SK-N-MC (cell line): ENCODE results near the gene PTPRA.

ENCODE experiments used
- DNase-seq: peaks from one replicate; pipeline ENCODE4 v3.0.0-alpha.2; 2011; ENCODE audit warnings: low read depth, low spot score
- H3K27ac ChIP-seq: fragments of 200-600 bp; sonication (generic); 2 replicates; pipeline ENCODE4 v1.5.1; 2016; ENCODE audit warnings: mixed run types
- H3K36me3 ChIP-seq: fragments of 200-600 bp; sonication (generic); 2 replicates; pipeline ENCODE4 v1.6.1; 2017; ENCODE audit warnings: antibody characterized with exemption, low read length, mixed read lengths; ENCODE audit not compliant: insufficient read depth
- H3K4me3 ChIP-seq: fragments of 200-600 bp; sonication (generic); 2 replicates; pipeline ENCODE4 v1.5.1; 2016
- H3K9ac ChIP-seq: fragments of 200-600 bp; sonication (generic); 2 replicates; pipeline ENCODE4 v1.8.0; 2017; ENCODE audit warnings: mixed run types, mixed read lengths; ENCODE audit not compliant: insufficient read length
- H3K9me3 ChIP-seq: fragments of 200-600 bp; sonication (generic); 2 replicates; pipeline ENCODE4 v1.6.1; 2017; ENCODE audit warnings: low read depth, mild to moderate bottlenecking, antibody characterized with exemption, low read length, moderate library complexity, mixed read lengths
- EZH2 ChIP-seq: fragments of 200-600 bp; sonication (generic); IDR thresholded peaks from one replicate; pipeline ENCODE4 v1.6.1; 2017; ENCODE audit warnings: antibody characterized with exemption
- FOXP2 ChIP-seq: optimal IDR thresholded peaks from 2 replicates; pipeline ENCODE3; 2011; ENCODE audit warnings: mild to moderate bottlenecking, moderate library complexity; ENCODE audit not compliant: insufficient read depth; ENCODE audit errors: extremely low read length, control extremely low read depth
- POLR2AphosphoS5 ChIP-seq: IDR thresholded peaks from 2 replicates; pipeline ENCODE4 v1.6.1; 2012; ENCODE audit warnings: mild to moderate bottlenecking, low read depth, low read length, borderline replicate concordance

PTPRA gene

GRCh38 chr20:2845607-2846006, 27.7 kb upstream of the PTPRA start:
- DNase-seq: no peak
- Histone ChIP-seq H3K9ac (no peak overlapping the region), H3K36me3 (no peaks in the 10 kb centered on the region), H3K27ac (no peak overlapping the region), H3K4me3 (no peak overlapping the region), H3K9me3 (no peaks in the 10 kb centered on the region)
- TF ChIP-seq POLR2AphosphoS5 (no peak), EZH2 (no peak), FOXP2 (no peak)

- Histone ChIP-seq H3K36me3 (no peaks in the 10 kb centered on the region), H3K9ac (no peak overlapping the region), H3K4me3 (no peak overlapping the region), H3K27ac (no peak overlapping the region), H3K9me3 (no peaks in the 10 kb centered on the region)
- no peak for TF ChIP-seq EZH2
- TF ChIP-seq POLR2AphosphoS5: no peak
- no peak for TF ChIP-seq FOXP2
- no peak for DNase-seq
These were observed 26.6 kb upstream of the PTPRA start for GRCh38 chr20:2846698-2847097.

DNA sequence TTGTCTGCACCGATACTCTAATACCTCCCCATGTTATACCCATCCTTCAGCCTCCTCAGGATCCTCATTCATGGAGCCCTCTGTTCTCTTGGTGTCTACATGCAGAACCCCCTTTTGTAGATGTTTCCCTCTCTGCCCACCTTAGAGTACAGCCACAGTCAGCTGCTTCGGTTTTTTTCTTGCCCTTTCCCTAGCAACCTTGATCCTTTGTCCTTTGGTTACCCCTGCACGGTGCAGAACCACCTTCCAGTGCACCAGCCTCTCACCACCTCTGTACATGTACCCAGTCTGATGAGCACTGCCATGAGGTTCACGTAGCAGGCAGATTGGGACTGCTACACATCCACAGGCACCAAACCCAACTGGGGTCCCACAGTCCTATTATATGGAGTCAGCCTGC, 25.5 kb upstream of the PTPRA start:
- H3K9me3 ChIP-seq: no peaks in the 10 kb centered on the region
- no peak overlapping the region for H3K27ac ChIP-seq
- H3K4me3 ChIP-seq: no peak overlapping the region
- TF ChIP-seq EZH2: no peak
- no peak for TF ChIP-seq FOXP2
- TF ChIP-seq POLR2AphosphoS5: no peak
- no peak overlapping the region for H3K9ac ChIP-seq
- H3K36me3 ChIP-seq: no peaks in the 10 kb centered on the region
- DNase-seq: no peak

- no peak overlapping the region for H3K9ac ChIP-seq
- no peak for TF ChIP-seq POLR2AphosphoS5
- no peak for TF ChIP-seq EZH2
- TF ChIP-seq FOXP2: no peak
- no peaks in the 10 kb centered on the region for H3K36me3 ChIP-seq
- H3K4me3 ChIP-seq: no peak overlapping the region
- no peak overlapping the region for H3K27ac ChIP-seq
- H3K9me3 ChIP-seq: no peaks in the 10 kb centered on the region
- no peak for DNase-seq
These were observed 23.8 kb upstream of the PTPRA start for GRCh38 chr20:2849529-2849928.

DNA sequence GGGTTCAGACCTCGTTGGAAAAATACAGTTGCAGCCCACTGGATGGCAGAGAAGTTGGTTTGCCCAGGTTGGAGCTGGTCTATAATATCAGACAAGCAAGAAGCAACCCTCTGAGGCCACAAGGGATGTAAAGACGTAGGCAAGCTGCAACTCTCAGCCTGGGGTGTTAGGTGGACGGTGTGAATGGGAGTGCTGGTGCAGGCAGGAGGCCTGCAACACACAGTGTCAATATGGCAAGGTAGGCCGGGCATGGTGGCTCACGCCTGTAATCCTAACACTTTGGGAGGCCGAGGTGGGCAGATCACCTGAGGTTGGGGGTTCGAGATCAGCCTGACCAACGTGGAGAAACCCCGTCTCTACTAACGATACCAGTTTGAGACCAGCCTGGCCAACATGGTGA, 22.2 kb upstream of the PTPRA start:
- TF ChIP-seq EZH2 (no peak), POLR2AphosphoS5 (no peak), FOXP2 (no peak)
- Histone ChIP-seq H3K9ac (no peak overlapping the region), H3K9me3 (no peaks in the 10 kb centered on the region)

GRCh38 chr20:2858591-2858990, 14.7 kb upstream of the PTPRA start:
- H3K27ac ChIP-seq: no peak overlapping the region
- H3K4me3 ChIP-seq: no peak overlapping the region
- no peaks in the 10 kb centered on the region for H3K9me3 ChIP-seq
- no peak for DNase-seq
- H3K36me3 ChIP-seq: no peaks in the 10 kb centered on the region
- no peak overlapping the region for H3K9ac ChIP-seq
- TF ChIP-seq EZH2 (no peak), POLR2AphosphoS5 (no peak), FOXP2 (no peak)

More for the DNA sequence above, 22.2 kb upstream of the PTPRA start:
- Histone ChIP-seq H3K27ac (no peak overlapping the region), H3K36me3 (no peaks in the 10 kb centered on the region), H3K4me3 (no peak overlapping the region)
- DNase-seq: no peak

DNA sequence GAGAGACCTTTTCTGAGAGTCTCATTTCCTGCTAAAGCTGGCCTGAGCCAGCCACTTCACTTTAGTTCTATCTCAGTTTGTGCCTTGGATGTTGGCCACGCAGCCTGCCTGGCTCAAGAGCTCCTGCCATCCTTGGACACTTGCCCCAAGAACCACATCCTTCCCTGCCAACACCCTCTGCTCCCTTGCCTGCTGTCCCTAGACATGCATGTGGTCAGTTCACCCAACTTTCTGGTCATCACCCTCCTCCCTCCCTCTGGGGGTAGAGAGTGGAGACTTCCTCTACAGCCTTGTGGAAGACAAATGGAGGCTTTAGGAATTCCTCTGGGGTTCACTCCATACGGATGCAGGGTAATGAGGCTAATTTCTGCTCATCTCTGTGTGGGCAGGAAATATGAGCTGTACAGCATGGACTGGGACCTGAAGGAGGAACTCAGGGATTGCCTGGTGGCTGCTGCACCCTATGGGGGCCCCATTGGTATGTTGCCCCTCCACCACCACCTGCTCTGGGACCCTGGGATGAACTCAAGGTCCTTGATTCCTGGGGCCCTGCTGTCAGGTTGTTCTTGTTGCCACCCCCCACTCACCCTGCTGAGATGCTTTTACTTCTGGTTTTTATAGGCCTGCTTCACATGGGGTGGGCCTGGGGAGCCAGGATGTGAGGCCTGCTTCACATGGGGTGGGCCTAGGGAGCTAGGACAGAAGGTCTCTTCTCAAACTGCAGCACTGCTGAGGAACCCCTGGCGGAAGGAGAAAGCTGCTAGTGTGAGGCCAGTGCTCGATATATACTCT, 13.8 kb upstream of the PTPRA start:
- no peak overlapping the region for H3K9ac ChIP-seq
- H3K4me3 ChIP-seq: no peak overlapping the region
- no peak overlapping the region for H3K27ac ChIP-seq
- no peaks in the 10 kb centered on the region for H3K9me3 ChIP-seq
- no peak for DNase-seq
- TF ChIP-seq POLR2AphosphoS5 (no peak), FOXP2 (no peak), EZH2 (no peak)
- no peaks in the 10 kb centered on the region; the same call in 1 of the 2 replicates for H3K36me3 ChIP-seq

DNA sequence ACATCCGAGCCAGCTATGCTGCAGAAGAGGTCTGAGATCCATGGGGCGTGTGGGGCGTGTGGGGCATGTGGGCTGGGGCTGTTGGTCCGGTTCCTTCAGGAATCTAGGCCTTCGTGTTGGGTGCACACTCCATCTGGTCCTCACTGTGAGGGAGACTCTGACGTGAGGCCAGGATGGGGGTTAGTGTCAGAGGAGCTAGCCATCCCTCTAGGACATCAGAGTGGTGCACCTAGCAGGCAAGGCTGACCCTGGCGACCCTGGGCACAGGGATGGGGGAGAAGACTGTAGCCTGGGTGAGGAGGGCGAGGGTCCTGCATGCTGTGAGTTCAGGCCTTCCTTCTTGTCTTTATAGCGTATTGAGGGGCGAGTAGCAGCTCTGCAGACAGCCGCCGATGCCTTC, 8.7 kb upstream of the PTPRA start:
- Histone ChIP-seq H3K9ac (no peak overlapping the region), H3K4me3 (no peak overlapping the region), H3K36me3 (peaks cover 2% of the 10 kb centered on the region; the same call in 1 of the 2 replicates), H3K27ac (no peak overlapping the region), H3K9me3 (no peaks in the 10 kb centered on the region)
- DNase-seq: no peak
- TF ChIP-seq EZH2 (no peak), FOXP2 (no peak), POLR2AphosphoS5 (no peak)

- no peaks in the 10 kb centered on the region for H3K9me3 ChIP-seq
- H3K9ac ChIP-seq: no peak overlapping the region
- no peak for TF ChIP-seq FOXP2
- no peak for TF ChIP-seq EZH2
- no peak for TF ChIP-seq POLR2AphosphoS5
- no peak for DNase-seq
- peaks cover 2% of the 10 kb centered on the region; the same call in 1 of the 2 replicates for H3K36me3 ChIP-seq
- no peak overlapping the region for H3K27ac ChIP-seq
- H3K4me3 ChIP-seq: no peak overlapping the region
These were observed 8.2 kb upstream of the PTPRA start for GRCh38 chr20:2865101-2865500.
